ENCODE measurements around the gene NXPH1.
"Not testable (repeated sequence)": the region's sequence is repeated elsewhere in the genome, so short reads cannot be mapped to it uniquely, and the experiment has no call there.

The NXPH1 gene

DNA sequence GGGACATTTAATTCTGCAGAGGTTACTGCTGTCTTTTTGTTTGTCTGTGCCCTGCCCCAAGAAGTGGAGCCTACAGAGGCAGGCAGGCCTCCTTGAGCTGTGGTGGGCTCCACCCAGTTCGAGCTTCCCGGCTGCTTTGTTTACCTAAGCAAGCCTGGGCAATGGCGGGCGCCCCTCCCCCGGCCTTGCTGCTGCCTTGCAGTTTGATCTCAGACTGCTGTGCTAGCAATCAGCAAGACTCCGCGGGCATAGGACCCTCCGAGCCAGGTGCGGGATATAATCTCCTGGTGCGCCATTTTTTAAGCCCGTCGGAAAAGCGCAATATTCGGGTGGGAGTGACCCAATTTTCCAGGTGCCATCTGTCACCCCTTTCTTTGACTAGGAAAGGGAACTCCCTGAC, 298.3 kb downstream of the NXPH1 start:
- DNase-seq = not testable (repeated sequence)

DNA sequence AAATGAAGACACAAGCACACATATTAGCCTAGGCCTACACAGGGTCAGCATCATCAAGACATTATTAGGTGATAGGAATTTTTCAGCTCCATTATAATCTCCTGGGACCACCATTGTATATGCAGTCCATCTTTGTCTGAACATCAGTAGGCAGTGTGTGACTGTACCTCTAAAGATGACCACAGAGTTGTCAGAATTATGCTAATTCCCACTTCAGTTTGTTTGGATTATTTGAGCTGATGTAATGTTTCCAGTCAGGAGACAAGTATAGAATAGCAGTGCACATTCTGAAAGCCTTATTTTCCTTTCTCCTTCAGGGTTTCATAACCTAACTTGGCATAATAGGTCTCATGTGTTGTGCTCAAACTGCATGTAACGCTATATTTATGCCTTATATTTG, 306.4 kb downstream of the NXPH1 start:
- no peak for DNase-seq

DNA sequence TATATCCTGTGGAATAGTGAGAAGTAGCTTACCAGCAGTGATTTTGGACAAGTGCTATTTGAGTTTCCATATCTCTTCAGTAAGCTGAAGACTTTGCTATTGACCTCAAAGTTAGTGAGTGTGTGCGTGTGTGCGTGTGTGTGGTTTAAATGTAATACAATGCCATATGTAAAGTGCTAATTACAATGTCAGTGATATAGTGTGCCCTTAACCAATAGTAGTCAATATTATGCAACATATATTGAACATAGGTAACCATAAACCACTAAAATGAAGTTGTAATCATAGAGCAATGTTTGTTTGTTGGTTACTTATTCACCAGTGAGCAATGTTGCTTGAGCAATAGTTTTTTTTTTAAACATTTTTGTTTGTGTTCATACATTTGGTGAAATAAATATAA, 309.4 kb downstream of the NXPH1 start:
- no peak for DNase-seq

DNA sequence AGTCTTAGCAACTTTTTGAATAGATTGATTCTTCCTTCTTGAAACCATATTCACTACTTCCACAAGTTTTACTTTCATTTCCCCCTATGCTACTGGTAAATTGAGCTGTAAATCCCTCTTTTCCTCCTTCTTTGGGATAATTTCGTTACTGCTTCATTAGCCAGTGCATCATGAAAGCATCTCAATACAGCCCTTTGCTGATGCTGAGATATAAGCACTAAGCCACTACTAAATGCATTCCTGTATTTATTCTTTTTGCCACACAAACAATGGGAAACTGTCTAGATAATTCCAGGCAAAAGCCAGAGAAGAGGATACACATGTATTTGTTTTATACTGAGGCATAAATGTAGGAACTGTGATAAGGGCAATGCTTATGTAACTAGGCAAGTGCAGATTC, 313.9 kb downstream of the NXPH1 start:
- DNase-seq = no peak

DNA sequence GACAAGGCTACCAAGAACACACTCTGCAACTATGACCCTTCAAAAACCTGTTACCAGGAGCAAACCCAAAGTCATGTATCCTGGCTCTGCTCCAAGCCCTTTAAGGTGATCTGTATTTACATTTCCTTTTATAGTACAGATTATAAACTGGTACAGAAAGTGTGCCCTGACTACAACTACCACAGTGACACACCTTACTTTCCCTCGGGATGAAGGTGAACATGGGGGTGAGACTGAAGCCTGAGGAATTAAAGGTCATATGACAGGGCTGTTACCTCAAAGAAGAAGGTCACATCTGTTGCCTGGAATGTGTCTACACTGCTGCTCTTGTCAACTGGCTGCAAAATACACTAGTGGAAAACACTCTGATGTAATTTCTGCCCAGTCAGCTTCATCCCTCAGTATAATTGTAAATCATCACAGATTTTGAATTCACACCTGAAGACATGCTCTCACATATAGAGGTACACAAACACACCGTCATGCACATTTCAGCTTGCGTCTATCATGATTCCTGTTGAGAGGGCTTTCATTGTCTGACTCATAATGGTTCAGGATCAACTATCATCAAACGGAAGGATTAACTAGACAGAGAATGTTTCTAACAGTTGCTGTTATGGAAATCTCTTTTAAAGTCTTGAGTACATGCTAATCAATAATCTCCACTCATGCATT, 318.3 kb downstream of the NXPH1 start:
- DNase-seq = no peak

DNA sequence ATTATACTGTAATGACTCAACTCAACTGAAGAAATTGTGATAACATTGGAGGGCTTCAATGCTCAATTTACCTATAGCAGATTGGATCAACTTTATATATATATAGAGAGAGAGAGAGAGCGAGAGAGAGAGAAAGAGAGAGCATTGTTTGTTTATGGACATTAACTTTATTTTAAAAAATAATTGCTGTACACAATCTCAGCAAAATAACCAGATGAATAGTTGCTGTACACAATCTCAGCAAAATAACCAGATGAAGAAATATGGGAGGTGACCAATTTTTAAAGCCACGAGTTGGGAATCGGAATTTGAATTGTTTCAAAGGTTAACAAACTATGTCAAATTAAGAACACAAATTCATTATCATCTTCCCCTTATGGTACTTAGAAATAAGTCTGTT, 319.9 kb downstream of the NXPH1 start:
- DNase-seq = no peak

DNA sequence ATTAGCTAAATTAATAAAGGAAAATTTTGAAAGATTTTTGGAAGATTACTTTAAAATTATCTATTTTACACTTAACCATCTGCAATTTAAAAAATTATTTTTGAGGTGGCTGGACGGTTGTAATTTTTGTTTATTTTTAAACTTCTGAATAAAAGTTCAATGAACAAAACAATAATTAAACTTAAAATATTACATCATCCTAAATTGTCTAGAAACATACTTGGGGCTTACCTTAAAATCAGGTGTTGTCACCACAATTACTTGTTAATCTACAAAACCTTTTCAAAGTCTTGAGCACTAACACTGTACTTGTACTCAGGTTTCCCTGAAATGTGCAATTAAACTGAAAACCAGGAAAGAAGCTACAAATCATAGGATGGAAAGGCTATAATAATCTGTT, 328.3 kb downstream of the NXPH1 start:
- no peak for DNase-seq

DNA sequence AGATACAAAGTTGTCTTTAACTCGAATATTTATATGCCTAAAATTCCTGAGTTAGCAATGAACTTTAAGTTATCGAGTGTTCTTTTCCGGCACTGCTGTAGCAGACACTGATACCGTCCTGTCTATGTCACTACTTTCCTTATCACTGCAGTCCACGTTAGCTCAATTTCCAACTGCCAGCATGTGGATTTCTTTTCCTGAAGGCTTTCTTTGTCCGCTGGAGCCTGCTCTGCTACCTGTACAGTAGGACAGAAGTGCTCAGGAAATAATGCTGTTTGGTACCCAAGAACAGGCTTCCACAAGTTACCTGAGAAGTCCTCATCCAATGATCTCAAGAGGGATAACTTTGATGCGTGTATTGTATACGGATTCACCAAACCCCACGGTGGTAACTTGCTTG, 329.4 kb downstream of the NXPH1 start:
- DNase-seq = no peak

DNA sequence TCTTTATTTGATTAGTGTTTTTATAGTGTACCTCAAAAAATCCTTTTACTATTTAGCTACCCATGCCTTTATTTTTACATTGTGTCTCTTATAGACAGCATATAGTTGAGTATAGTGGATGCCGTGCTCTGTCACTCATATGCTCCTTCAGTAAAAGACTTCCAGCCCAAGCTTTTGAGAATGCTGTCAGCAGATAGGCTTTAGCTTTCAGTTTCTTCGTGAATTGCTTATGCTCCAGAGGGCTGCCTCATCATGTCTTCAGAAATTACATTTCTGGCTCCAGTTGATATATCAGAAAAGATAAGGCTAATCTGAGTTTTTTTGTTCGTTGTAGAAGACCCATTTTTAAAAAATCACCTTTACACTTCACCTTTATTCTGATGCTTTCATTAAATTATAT, 332.0 kb downstream of the NXPH1 start:
- no peak for DNase-seq

DNA sequence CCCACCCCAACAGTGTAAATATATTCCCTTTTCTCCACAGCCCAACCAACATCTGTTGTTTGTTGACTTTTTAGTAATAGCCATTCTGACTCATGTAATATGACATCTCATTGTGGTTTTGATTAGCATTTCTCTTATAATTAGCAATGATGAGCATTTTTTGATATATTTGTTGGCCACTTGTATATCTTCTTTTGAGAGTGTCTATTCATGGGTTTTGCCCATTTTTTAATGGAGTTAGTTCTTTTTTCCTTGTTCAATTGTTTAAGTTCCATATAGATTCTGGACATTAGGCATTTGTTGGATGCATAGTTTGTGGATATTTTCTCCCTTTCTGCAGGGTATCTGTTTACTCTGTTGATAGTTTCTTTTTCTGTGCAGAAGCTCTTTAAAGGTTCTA, 340.1 kb downstream of the NXPH1 start:
- no peak for DNase-seq

DNA sequence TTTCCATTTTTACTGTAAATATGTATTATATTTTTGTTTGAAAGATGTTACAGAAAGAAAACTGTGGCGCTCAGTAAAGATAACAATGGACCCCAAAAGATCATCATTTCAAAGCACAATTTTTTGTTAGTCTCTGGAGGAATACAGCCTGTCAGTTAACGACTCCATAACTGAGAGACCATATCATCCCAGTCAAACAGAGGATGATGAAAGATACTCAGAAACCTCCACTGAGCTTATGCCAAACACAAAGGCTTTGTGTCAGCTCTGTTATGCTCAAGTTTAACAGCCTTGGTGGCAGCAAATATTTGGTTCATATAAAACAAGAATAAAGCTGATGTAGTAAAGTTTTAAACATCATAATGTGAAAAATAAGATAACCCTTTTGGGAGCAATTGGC, 345.1 kb downstream of the NXPH1 start:
- no peak for DNase-seq

DNA sequence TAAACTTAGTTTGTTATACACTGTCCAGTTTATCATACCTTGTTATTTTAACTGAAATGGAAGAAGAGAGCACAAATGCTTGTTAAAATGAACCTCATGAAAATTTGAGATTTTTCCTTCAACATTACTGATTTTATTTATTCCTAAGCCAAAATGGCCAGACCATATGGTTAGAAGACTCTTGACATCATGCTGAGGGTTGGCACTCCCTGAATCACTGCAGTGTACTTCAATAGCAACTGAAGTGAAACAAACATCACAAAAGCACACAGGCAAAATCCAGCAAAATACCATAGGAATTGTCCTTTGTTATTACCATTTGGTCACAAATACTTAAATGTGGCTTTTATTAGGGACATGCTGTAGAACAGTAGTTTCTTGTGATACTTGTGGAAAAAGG, 347.8 kb downstream of the NXPH1 start:
- peak; percentile 17 for DNase-seq

DNA sequence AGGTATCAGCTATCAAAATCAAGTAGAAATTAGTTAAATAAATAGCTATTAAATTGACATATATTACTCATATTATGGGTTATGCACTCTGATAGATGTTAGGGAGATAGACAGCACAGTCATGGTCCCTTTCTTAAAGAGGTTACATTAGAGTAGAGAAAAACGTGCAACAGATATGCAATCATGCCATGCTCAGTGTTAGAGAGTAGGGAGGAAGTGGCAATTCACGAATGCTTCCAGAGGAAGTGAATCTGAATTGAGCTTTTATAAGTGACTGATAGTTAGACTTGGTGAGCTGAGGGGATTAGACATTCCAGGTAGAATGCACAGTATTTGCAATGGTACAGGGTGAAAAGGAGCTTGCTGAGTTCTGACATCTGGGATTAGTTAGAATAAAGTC, 349.8 kb downstream of the NXPH1 start:
- DNase-seq = no peak

DNA sequence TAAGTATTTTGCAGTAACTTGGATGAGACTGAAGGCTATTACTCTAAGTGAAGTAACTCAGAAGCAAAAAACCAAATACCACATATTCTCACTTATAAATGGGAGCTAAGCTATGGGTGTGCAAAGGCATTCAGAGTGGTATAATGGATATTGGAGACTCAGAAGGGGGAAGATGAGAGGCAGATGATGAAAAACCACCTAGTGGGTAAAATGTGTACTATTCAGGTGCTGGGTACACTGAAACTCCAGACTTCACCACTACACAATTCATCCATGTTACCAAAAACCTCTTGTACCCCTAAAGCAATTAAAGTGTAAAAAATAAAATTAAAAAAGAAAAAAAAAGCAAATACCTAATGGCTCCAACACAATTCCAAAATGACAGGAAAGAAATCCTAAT, 351.7 kb downstream of the NXPH1 start:
- no peak for DNase-seq

DNA sequence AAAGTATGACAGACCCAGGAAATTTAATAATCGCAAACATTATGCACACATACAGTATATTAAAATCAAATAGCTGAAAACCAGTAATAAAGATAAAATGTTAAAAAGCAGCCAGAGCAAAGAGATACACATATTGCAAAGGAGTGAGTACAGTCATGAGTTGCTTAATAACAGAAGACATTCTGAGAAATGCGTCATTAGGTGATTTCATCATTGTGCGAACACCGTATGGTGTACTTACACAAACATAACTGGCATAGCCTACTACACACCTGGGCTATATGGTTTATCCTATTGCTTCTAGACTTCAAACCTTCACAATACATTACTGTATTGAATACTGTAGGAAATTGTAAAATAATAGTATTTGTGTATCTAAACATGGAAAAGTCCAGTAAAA, 367.6 kb downstream of the NXPH1 start:
- DNase-seq = no peak
